Cardiac septum (tissue), 1 donor: ENCODE measurements around the gene RAMP1. TPM values are rescaled to one million over a fixed set of nuclear protein-coding genes. Genes with fewer than 3 reads are reported as not detected.

Experiments used
- DNase-seq: peaks from one replicate; pipeline ENCODE4 v3.0.0-alpha.2; 2020; ENCODE audit warnings: low spot score
- intact Hi-C: fragments of 100-400 bp; cut with DNase I; formaldehyde crosslinking; loops from one replicate; pipeline ENCODE4 v1.14.0; 2022
- total RNA-seq: library from RNA; stranded (reverse); fragmentation: NEBNext Ultra II Directional; extraction: Animal tissue kit (Norgen Biotek cat#: 25700); gene quantifications from one replicate; pipeline ENCODE4 v1.2.1, GENCODE V29; 2021
- donor health status: DM: no; HTN: no; CAD: no.

The RAMP1 gene
- total RNA-seq, 1 donor from 2014 or later: 253 TPM

- intact Hi-C loops: no loop called here
- no peak for DNase-seq
These were observed 15.2 kb downstream of the RAMP1 start for GRCh38 chr2:237874585-237875161.

DNA sequence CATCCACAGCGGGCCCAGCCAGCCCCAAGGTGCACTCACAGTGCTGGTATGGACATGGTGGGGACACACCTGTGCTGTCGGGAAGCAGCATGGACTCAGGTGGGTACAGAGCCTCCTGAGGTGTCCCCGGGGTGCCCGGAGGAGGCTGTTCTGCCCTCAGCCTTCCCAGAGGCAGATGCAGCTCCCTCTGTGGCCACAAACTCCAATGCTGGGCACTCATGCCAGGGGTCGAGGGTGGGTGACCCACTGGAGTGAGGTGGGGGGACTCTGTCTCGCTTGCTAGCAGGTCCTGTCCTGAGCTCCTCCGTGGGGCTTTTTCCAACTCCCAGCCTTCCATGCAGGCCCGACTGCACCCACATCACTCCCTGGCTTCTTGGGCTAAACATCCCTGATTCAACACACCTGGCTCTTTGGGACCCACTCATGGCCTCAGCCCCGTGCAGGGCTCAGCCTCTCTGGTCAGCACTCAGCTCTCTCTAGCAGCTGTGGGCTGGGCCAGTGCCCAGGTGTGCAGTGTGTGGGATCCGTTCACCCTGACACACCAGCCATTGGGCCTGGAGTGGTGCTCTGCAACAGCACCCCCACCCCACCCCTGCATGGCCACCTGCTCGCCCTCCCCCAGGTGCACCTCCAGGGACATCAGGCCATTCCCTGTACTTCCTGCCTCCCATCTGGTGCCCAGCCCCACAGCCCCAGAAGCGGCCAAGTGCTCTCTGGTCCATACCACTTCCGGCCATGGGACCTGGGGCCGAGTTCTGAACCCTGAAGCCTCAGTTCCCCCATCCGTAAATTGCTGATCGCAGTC is 16.0 kb downstream of the RAMP1 start:
- peak; percentile 53 for DNase-seq
- intact Hi-C loops: no loop called here

GRCh38 chr2:237876061-237876526 is 16.7 kb downstream of the RAMP1 start:
- DNase-seq: no peak

GRCh38 chr2:237876532-237876931 is 17.1 kb downstream of the RAMP1 start:
- intact Hi-C loops: no loop called here
- DNase-seq: no peak

More at GRCh38 chr2:237876061-237876526, 16.7 kb downstream of the RAMP1 start:
- intact Hi-C loops: no loop called here

DNA sequence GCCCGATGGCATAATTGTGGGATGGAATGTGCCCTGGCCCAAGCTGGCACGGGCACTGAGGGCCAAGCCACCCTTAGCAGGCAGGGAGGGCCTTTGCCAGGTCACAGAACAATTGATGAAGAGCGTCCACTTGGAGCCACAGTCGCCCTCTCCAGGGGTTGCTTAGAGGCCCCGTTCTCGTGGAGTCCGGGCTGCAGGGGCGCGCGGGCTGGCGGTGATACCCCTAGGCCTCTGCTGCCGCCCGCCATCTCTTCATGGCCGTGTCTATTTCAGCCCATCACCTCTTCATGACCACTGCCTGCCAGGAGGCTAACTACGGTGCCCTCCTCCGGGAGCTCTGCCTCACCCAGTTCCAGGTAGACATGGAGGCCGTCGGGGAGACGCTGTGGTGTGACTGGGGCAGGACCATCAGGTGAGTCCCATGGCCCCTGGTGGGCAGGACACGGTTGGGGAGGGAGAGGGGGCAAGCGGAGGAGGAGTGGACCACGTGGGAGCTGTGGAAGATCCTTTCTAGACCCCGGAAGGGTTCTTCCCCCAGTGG is 17.6 kb downstream of the RAMP1 start:
- peak; percentile 70 for DNase-seq
- intact Hi-C loops: no loop called here

DNA sequence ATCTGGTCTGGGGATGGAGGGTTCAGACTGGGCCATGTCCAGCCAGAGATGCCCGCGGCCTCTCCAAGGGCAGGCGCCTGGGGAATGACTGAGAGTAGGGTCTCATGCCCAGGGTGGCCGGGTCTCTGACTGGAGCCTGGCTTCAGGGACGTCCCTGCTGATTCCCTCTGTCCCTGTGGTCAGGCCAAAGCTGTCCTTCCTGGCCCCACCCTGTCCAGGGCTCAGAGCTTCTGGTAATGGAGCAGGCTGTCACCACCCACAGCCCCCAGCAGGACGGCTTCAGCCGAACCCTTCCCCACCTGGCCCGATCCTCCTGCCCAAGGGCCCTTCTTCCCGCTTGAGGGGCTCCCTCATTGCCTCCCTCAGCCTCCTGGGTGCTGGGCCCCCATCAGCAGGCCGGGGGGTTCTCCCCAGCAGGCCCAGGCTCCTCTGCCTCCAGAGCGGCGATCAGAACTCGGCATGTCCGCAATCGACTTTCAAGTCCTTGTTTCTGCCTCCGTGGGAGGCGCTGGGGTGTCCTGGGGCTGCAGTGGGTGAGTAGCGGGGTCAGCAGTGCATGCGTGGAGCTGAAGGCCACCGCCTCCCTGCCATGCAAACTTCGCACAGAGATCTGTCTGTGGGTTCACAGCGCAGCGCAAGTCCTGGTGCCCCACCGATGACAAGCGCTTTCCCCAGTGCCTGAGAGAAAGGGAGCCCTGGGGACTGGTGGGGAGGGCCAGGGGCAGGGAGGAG is 18.3 kb downstream of the RAMP1 start:
- peak; percentile 57 for DNase-seq
- intact Hi-C loops: no loop called here

GRCh38 chr2:237878321-237879057 is 19.1 kb downstream of the RAMP1 start:
- peak; percentile 66 for DNase-seq
- intact Hi-C loops: no loop called here

- DNase-seq: peak; percentile 36
- intact Hi-C loops: no loop called here
These were observed 19.6 kb downstream of the RAMP1 start for GRCh38 chr2:237879058-237879430.

DNA sequence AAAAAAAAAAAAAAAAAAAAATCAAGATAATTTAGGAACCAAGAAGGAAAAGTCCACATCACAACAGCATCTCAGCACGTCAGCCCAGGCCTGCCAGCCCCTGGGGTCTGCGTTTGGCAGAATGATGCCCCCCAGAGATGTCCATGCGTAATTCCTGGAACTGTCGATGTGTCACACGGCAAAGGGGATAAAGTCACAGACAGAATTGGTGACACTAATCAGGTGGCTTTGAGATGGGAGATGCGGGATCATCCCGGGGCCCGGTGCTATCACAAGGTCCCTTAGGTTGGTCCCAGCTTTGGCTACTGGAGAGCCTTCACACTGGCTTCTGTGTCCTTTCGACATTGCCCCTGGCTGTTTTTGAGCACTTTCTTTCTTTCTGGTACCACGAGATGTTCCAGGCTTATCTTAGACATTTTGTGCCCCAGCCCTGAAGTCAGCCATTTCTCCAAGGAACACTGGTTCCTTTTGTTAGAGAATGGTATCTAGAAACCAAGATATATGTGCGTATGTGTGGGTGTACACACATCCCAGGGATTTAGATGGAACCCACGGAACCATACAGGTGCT is 20.7 kb downstream of the RAMP1 start:
- no peak for DNase-seq
- intact Hi-C loops: no loop called here

GRCh38 chr2:237882510-237883481 is 23.4 kb downstream of the RAMP1 start:
- DNase-seq: no peak
- intact Hi-C loops: no loop called here

DNA sequence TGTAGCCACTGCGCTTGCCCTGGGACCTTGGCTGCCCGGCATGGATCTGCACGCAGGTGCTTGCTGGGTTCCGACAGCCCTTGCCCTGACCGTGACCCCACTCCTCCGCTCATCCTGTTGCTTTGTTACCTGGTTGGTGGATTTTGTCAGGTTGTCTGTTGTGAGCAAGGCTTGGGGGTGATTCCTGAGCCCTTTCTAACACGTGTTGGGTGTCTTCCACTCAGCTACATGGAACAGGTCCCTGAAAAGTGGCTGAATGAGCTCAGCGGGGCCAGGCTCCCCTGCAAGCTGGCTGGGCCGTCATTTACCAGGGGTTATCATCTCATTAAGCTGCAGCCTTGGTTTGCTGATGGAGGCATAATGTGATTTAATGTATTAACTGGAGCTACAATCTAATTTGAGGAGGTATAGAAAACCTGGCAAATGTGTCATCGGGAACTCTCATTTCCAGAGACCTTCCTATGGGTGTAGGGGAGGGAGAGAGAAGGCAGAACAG is 24.6 kb downstream of the RAMP1 start:
- no peak for DNase-seq
- intact Hi-C loops: no loop called here

GRCh38 chr2:237884681-237885080 is 25.3 kb downstream of the RAMP1 start:
- intact Hi-C loops: no loop called here
- no peak for DNase-seq

GRCh38 chr2:237885111-237885930 is 25.9 kb downstream of the RAMP1 start:
- intact Hi-C loops: no loop called here
- no peak for DNase-seq

DNA sequence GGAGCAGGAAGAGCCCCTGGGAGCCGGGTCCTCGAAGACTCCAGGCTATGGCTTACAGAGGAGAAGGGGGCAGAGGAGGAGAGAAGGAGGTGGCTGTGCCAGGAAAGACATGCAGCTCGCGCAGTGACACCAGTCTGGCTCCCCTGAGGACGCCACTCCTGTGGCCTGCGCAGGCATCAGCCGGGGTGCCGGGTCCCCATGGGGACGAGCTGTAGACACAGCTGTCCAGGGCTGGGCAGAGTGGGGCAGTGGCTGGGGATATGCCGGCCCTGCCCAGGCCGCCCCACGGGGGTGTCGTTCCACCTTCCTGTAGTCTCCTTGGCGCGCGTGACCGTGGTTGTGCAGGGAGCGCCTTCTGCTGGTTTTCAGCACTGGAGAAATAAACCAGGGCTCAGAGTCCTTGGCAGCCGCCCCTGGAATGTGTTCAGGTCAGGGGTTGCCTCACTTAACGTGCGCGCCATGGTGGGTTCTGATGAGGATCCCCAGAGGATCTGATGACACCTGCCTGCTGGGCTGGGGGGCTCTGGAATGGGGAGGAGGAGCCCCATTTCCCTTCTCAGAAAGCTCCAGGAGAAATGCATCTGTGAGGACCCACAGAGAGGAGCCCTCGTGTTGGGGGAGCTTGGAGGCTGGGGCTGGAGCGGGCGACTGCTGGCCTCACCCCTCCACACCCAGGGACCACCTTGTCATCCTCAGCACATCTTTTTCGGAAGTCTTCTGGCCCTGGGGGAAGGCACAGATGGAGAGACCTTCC is 26.7 kb downstream of the RAMP1 start:
- intact Hi-C loops: loop anchor here (1.0 kb wide), 4 partner anchors 10 to 26 kb away; no protein-coding TSS in a partner anchor
- peak; percentile 90 for DNase-seq

DNA sequence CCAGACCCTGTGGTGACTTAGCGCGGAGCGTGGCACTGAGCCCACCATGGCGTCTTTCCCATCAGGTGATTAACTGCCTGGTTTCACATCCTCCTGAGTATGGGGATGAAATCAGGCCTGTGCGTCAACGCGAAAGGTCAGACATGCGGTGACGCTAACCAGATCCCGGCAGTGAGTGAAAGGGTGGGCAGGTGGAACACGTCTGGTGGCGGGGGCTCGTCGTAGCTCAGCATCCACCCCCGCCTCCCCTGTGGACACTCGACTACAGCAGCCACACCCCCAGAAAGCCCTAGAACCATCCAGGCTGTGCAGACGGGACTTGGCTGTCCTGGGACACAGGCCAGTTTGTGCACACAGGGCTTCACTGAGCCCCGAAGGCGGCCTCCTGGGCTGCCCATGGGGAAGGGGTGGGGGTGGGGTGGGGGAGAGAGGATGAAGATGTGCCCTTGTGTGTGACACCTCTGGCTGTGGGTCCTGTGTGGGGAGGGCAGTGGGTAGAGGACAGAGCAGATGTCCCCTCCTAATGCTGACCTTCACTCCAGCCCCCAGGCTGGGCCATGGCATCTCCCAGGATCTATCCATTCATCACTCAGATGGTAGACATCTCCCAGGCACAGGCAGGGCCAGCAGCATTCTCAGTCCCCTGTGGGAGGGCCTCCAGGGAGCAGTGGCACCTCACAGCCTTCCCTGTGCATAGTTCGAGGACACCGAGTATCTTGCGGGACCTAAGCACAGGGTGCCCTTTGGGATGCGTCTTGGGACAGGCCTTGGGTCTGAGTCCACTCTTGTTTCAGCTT is 27.5 kb downstream of the RAMP1 start:
- DNase-seq: peak; percentile 91
- intact Hi-C loops: loop anchor here (1.0 kb wide), 4 partner anchors 9 to 27 kb away; no protein-coding TSS in a partner anchor
